ENCODE measurements around the gene TSEN2. TPM values are rescaled to one million over a fixed set of nuclear protein-coding genes. Genes with fewer than 3 reads are reported as not detected.

The TSEN2 gene
- total and polyA plus RNA-seq, 8 donors: 10.7 to 43.0 (median 17.7) TPM

GRCh38 chr3:12443781-12444522, 40.3 kb upstream of the TSEN2 start:
- H3K27ac ChIP-seq: peak overlapping the region; percentile 81 to 92 (median 89)
- no peak overlapping the region for H3K4me3 ChIP-seq
- peaks cover 13 to 38% (median 26%) of the 10 kb centered on the region in 4 donors for H3K4me1 ChIP-seq
- no peaks in the 10 kb centered on the region for H3K27me3 ChIP-seq
- 81 to 86% (median 84%) methylated on average over 10 of the region's 10 CpGs for WGBS, 5 donors
- no peaks in the 10 kb centered on the region for H3K36me3 ChIP-seq
- TF ChIP-seq POLR2AphosphoS5 (IDR thresholded peaks at IDR 0.05) (no peak), EP300 (IDR thresholded peaks at IDR 0.05) (no peak), POLR2A (IDR thresholded peaks at IDR 0.05) (no peak), CTCF (IDR thresholded peaks at IDR 0.05) (no peak)
- DNase-seq: peak in 1 of 2 donors; percentile 9
- intact Hi-C loops (cut with DNase I; ENCODE audit: low total_unique reads): no loop called here
- H3K9me3 ChIP-seq: no peaks in the 10 kb centered on the region

GRCh38 chr3:12444582-12445471, 39.5 kb upstream of the TSEN2 start:
- TF ChIP-seq EP300 (IDR thresholded peaks at IDR 0.05): no peak
- TF ChIP-seq POLR2AphosphoS5 (IDR thresholded peaks at IDR 0.05): peak in 2 of 3 donors; percentile 87 to 93
- intact Hi-C loops (cut with DNase I; ENCODE audit: low total_unique reads): no loop called here
- DNase-seq: peak; percentile 88 to 93
- Histone ChIP-seq H3K36me3 (no peaks in the 10 kb centered on the region), H3K27ac (peak overlapping the region; percentile 81 to 92 (median 89)), H3K9me3 (no peaks in the 10 kb centered on the region), H3K4me1 (peaks cover 13 to 38% (median 26%) of the 10 kb centered on the region in 4 donors), H3K27me3 (no peaks in the 10 kb centered on the region), H3K4me3 (no peak overlapping the region)
- WGBS, 5 donors: 27 to 62% (median 43%) methylated on average over 24 of the region's 24 CpGs

GRCh38 chr3:12445523-12446240, 38.6 kb upstream of the TSEN2 start:
- Histone ChIP-seq H3K36me3 (no peaks in the 10 kb centered on the region), H3K4me3 (no peak overlapping the region), H3K9me3 (no peaks in the 10 kb centered on the region), H3K27ac (peak overlapping the region; percentile 81 to 92 (median 89)), H3K4me1 (peaks cover 10 to 37% (median 26%) of the 10 kb centered on the region in 4 donors), H3K27me3 (no peaks in the 10 kb centered on the region)
- intact Hi-C loops (cut with DNase I; ENCODE audit: low total_unique reads): no loop called here
- 60 to 80% (median 67%) methylated on average over 8 of the region's 8 CpGs for WGBS, 5 donors
- peak in 1 of 2 donors; percentile 6 for DNase-seq
- no peak for TF ChIP-seq POLR2A (IDR thresholded peaks at IDR 0.05)
- TF ChIP-seq EP300 (IDR thresholded peaks at IDR 0.05): no peak
- TF ChIP-seq POLR2AphosphoS5 (IDR thresholded peaks at IDR 0.05): no peak
- TF ChIP-seq CTCF (IDR thresholded peaks at IDR 0.05): no peak

- Histone ChIP-seq H3K27me3 (no peaks in the 10 kb centered on the region), H3K9me3 (no peaks in the 10 kb centered on the region), H3K27ac (peak overlapping the region in 4 of 5 donors; percentile 81 to 92 (median 90)), H3K4me3 (no peak overlapping the region), H3K36me3 (no peaks in the 10 kb centered on the region), H3K4me1 (peaks cover 6 to 31% (median 23%) of the 10 kb centered on the region in 4 donors)
- no peak for DNase-seq
- TF ChIP-seq EP300 (IDR thresholded peaks at IDR 0.05) (no peak), CTCF (IDR thresholded peaks at IDR 0.05) (no peak), POLR2AphosphoS5 (IDR thresholded peaks at IDR 0.05) (no peak), POLR2A (IDR thresholded peaks at IDR 0.05) (no peak)
- intact Hi-C loops (cut with DNase I; ENCODE audit: low total_unique reads): no loop called here
- 85 to 92% (median 90%) methylated on average over 7 of the region's 7 CpGs for WGBS, 5 donors
Observed at GRCh38 chr3:12446298-12446697, 38.0 kb upstream of the TSEN2 start.

Measured in stomach (tissue), 9 donors.